Measurements from ENCODE around the gene HMGCS2. TPM values are rescaled to one million over a fixed set of nuclear protein-coding genes. Genes with fewer than 3 reads are reported as not detected.

HMGCS2 gene
- total and polyA plus RNA-seq, 10 of the 15 experiments (the other 5 are each of a cell fraction or from before 2014, with no cell fraction given), result 0.49 TPM; not detected in 9

GRCh38 chr1:119752592-119752991, 16.1 kb downstream of the HMGCS2 start:
- Histone ChIP-seq H4K20me1 (ENCODE audit: control insufficient read depth, insufficient read depth) (no peaks in the 10 kb centered on the region), H3K36me3 (ENCODE audit: control insufficient read depth in 2 of 2, insufficient read depth in 2 of 2, low read length in 1 of 2) (no peaks in the 10 kb centered on the region), H3K9me3 (replicated peaks; ENCODE audit: control insufficient read depth, insufficient read depth, low read length) (no peaks in the 10 kb centered on the region), H3K27me3 (replicated peaks in 1 of 2; ENCODE audit: control insufficient read depth in 2 of 2, insufficient read depth in 2 of 2, low read length in 1 of 2) (peaks cover 2 to 5% of the 10 kb centered on the region in 2 experiments; a peak in 3 of 4 replicates), H3K4me2 (ENCODE audit: control insufficient read depth, insufficient read depth) (no peak overlapping the region), H3K4me3 (no peak overlapping the region), H3K4me1 (ENCODE audit: control insufficient read depth, insufficient read depth, low read length) (no peaks in the 10 kb centered on the region), H3K9ac (ENCODE audit: control insufficient read depth, insufficient read depth, low read length) (no peak overlapping the region), H2AFZ (ENCODE audit: control insufficient read depth, low read depth, low read length) (no peak overlapping the region), H3K79me2 (ENCODE audit: control insufficient read depth, insufficient read depth, low read length) (no peaks in the 10 kb centered on the region), H3K27ac (ENCODE audit: control insufficient read depth, insufficient read depth) (no peak overlapping the region)
- RAD21 ChIA-PET (ENCODE audit: unreplicated experiment), result no interaction called here
- no TSS peak for BruUV-seq (replicated peaks)
- ATAC-seq, result no peak
- SMC1A ChIA-PET (ENCODE audit: uncharacterized antibody, unreplicated experiment), result no interaction called here
- in situ Hi-C loops (cut with MboI), result no loop called here
- intact Hi-C loops (cut with micrococcal nuclease; ENCODE audit: unreplicated experiment), result no loop called here
- WGBS (ENCODE audit: insufficient coverage, insufficient replicate concordance, low lambda C conversion rate, missing lambda C conversion rate), result 36% methylated on average over 4 of the region's 4 CpGs
- FAIRE-seq, result no peak
- POLR2A ChIA-PET, result no interaction called here
- CTCF ChIA-PET, result interaction anchor here (1.0 kb wide), 1 partner anchor 9 kb away, joined by 3 read pairs; no protein-coding TSS in a partner anchor
- DNase-seq (ENCODE audit: low read depth, low spot score), result no peak
- TF ChIP-seq SMAD1 (IDR thresholded peaks at IDR 0.05; ENCODE audit: low read depth, partially characterized antibody), result no peak
- no peak for TF ChIP-seq PAX8 (IDR thresholded peaks at IDR 0.05)
- TF ChIP-seq, protein P1, sequence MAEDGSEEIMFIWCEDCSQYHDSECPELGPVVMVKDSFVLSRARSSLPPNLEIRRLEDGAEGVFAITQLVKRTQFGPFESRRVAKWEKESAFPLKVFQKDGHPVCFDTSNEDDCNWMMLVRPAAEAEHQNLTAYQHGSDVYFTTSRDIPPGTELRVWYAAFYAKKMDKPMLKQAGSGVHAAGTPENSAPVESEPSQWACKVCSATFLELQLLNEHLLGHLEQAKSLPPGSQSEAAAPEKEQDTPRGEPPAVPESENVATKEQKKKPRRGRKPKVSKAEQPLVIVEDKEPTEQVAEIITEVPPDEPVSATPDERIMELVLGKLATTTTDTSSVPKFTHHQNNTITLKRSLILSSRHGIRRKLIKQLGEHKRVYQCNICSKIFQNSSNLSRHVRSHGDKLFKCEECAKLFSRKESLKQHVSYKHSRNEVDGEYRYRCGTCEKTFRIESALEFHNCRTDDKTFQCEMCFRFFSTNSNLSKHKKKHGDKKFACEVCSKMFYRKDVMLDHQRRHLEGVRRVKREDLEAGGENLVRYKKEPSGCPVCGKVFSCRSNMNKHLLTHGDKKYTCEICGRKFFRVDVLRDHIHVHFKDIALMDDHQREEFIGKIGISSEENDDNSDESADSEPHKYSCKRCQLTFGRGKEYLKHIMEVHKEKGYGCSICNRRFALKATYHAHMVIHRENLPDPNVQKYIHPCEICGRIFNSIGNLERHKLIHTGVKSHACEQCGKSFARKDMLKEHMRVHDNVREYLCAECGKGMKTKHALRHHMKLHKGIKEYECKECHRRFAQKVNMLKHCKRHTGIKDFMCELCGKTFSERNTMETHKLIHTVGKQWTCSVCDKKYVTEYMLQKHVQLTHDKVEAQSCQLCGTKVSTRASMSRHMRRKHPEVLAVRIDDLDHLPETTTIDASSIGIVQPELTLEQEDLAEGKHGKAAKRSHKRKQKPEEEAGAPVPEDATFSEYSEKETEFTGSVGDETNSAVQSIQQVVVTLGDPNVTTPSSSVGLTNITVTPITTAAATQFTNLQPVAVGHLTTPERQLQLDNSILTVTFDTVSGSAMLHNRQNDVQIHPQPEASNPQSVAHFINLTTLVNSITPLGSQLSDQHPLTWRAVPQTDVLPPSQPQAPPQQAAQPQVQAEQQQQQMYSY (CRISPR knock-in tag; IDR thresholded peaks at IDR 0.05), result no peak
- TF ChIP-seq NFYB (IDR thresholded peaks at IDR 0.05; ENCODE audit: insufficient read depth, low read depth, low read length), result no peak
- TF ChIP-seq ESRRA (IDR thresholded peaks at IDR 0.05; ENCODE audit: low read length), result no peak
- TF ChIP-seq NFIC (IDR thresholded peaks at IDR 0.05; ENCODE audit: low read depth, low read length), result no peak
- TF ChIP-seq ZSCAN29 (IDR thresholded peaks at IDR 0.05), result no peak
- TF ChIP-seq GATAD2B (conservative IDR thresholded peaks at IDR 0.05; ENCODE audit: low read depth), result no peak
- no peak for TF ChIP-seq MXI1 (IDR thresholded peaks at IDR 0.05; ENCODE audit: low read depth, low read length)
- TF ChIP-seq, protein P2, sequence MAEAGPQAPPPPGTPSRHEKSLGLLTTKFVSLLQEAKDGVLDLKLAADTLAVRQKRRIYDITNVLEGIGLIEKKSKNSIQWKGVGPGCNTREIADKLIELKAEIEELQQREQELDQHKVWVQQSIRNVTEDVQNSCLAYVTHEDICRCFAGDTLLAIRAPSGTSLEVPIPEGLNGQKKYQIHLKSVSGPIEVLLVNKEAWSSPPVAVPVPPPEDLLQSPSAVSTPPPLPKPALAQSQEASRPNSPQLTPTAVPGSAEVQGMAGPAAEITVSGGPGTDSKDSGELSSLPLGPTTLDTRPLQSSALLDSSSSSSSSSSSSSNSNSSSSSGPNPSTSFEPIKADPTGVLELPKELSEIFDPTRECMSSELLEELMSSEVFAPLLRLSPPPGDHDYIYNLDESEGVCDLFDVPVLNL (IDR thresholded peaks at IDR 0.05; ENCODE audit: low read depth, low read length), result no peak
- no peak for TF ChIP-seq SUZ12 (IDR thresholded peaks at IDR 0.05; ENCODE audit: unreplicated experiment)
- TF ChIP-seq LARP7 (IDR thresholded peaks at IDR 0.05), result no peak
- TF ChIP-seq SMARCA5 (IDR thresholded peaks at IDR 0.05), result no peak
- no peak for TF ChIP-seq SREBF1 (IDR thresholded peaks at IDR 0.05; ENCODE audit: low read length)
- TF ChIP-seq KAT2A (conservative IDR thresholded peaks at IDR 0.05; ENCODE audit: control insufficient read depth, low read depth, low read length), result no peak
- TF ChIP-seq ZNF24 (IDR thresholded peaks at IDR 0.05), result no peak
- TF ChIP-seq, protein P3, sequence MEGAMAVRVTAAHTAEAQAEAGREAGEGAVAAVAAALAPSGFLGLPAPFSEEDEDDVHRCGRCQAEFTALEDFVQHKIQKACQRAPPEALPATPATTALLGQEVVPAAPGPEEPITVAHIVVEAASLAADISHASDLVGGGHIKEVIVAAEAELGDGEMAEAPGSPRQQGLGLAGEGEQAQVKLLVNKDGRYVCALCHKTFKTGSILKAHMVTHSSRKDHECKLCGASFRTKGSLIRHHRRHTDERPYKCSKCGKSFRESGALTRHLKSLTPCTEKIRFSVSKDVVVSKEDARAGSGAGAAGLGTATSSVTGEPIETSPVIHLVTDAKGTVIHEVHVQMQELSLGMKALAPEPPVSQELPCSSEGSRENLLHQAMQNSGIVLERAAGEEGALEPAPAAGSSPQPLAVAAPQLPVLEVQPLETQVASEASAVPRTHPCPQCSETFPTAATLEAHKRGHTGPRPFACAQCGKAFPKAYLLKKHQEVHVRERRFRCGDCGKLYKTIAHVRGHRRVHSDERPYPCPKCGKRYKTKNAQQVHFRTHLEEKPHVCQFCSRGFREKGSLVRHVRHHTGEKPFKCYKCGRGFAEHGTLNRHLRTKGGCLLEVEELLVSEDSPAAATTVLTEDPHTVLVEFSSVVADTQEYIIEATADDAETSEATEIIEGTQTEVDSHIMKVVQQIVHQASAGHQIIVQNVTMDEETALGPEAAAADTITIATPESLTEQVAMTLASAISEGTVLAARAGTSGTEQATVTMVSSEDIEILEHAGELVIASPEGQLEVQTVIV (IDR thresholded peaks at IDR 0.05; ENCODE audit: borderline replicate concordance, partially characterized antibody), result no peak
- no peak for TF ChIP-seq CHD2 (IDR thresholded peaks at IDR 0.05; ENCODE audit: borderline replicate concordance, low read depth, low read length)
- TF ChIP-seq HDAC2 (IDR thresholded peaks at IDR 0.05), result no peak
